ENCODE measurements around the gene MPIG6B.

Gene MPIG6B

DNA sequence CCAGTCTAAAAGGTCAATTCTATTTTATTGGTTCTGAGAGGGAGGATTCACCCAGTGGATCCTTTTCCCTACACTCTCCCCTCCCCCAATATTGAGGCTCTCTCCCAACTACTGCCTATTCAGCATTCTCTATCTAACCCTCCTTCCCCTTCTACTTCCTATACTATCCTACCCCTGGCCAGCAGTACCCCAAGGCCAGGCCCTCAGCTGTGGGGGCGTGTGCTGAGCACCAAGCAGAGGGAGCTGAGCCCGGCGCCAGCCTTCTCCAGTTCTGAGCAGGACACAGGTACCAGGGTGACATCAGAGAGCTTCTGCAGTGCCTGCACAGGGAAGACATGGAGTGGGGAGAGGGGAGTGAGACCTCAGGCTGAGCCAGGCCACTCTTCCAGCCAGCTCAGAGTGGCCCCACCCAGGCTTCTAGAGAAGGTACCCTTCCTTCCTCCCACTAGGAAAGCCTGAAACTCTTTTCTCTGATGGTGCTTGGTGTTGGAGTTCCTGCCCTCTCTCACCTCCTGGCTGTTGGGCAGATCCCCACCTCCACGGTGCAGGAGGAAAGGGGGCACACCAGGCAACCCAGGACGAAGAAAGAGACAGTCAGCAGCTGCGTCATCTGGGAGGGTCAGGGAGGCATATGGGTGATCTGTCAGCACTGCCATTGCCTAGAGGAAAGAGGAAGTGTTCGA lies 4.0 kb downstream of the MPIG6B start:
- Histone ChIP-seq H3K4me3 (ENCODE audit: low read depth, low read length) (no peak overlapping the region), H3K27ac (no peak overlapping the region)

DNA sequence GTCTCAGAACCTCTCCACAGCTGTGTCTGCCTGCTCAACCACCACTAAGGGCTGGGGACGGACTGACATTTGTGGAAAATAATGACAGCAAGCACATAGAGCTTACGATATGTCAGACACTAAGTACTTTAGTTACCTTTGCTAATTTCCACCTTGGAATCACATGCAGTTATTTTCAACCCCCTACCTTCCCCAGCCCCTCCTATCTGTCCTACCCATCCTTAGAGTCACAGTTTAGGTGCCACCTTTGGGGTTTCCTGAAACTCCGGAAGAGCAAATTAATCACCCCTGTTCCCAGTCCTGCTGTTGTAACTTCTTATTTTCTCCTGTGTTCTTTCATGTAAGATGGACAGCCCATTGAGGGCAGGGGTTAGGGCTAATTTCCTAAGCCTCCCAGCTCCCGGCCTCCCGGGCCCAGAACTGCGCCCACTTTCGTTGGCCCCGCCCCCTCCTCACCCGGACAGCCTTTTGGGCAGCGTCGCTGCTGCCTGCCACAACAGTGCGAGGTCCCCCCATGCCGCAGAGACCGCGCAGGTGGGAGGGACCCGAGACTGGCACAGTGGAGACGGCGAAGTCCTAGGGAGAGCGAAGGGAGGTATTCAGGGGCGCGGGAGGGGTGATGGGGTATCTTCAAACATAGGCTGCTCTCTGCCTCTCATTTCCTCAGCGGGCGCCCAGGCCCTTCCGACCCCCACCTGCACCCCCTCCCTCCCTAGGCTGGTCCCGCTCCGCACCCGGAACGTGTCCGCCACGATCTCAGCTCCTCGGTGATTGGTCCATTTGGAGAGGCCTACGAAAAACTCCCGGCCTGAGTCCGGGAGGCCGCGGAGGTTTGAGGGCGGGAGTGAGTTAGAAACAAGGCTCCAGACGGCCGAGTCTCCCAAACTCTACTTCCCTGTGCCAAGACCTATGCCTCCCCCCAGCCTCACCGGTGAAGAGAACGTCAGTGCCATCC lies 4.8 kb downstream of the MPIG6B start:
- no peak for DNase-seq
- no peak overlapping the region for H3K27ac ChIP-seq
- no peak overlapping the region for H3K4me3 ChIP-seq (ENCODE audit: low read depth, low read length)
- H3K36me3 ChIP-seq (replicated peaks) = peaks cover 41% of the 10 kb centered on the region
- H3K27me3 ChIP-seq (replicated peaks) = no peaks in the 10 kb centered on the region
- in situ Hi-C loops (cut with HindIII; ENCODE audit: low pct_ligation_motif_present, low sequenced_read_pairs) = no loop called here
- TF ChIP-seq CTCF (IDR thresholded peaks at IDR 0.05; ENCODE audit: low read depth, low read length, missing control alignments) = no peak

More for the DNA sequence above, 4.0 kb downstream of the MPIG6B start:
- Histone ChIP-seq H3K27me3 (replicated peaks) (no peaks in the 10 kb centered on the region), H3K36me3 (replicated peaks) (peaks cover 33% of the 10 kb centered on the region)
- DNase-seq = no peak
- TF ChIP-seq CTCF (IDR thresholded peaks at IDR 0.05; ENCODE audit: low read depth, low read length, missing control alignments) = no peak
- in situ Hi-C loops (cut with HindIII; ENCODE audit: low pct_ligation_motif_present, low sequenced_read_pairs) = no loop called here

GRCh38 chr6:31728767-31729514 lies 5.8 kb downstream of the MPIG6B start, which contains the start of gene DDAH2:
Gene DDAH2 (minus strand): TSS chr6:31729299. CDS start chr6:31729161, 138 bp downstream.
- Histone ChIP-seq H3K4me3 (ENCODE audit: low read depth, low read length) (peak within 1 kb of the TSS; percentile 84), H3K27ac (peak within 1 kb of the TSS; percentile 59), H3K27me3 (replicated peaks) (no peaks in the 10 kb centered on the region), H3K36me3 (replicated peaks) (peaks cover 51% of the 10 kb centered on the region)
- peak; percentile 78 for TF ChIP-seq CTCF (IDR thresholded peaks at IDR 0.05; ENCODE audit: low read depth, low read length, missing control alignments)
- in situ Hi-C loops (cut with HindIII; ENCODE audit: low pct_ligation_motif_present, low sequenced_read_pairs) = no loop called here
- DNase-seq = no peak

GRCh38 chr6:31729515-31729978 lies 6.4 kb downstream of the MPIG6B start:
- H3K27me3 ChIP-seq (replicated peaks) = no peaks in the 10 kb centered on the region
- no peak for TF ChIP-seq CTCF (IDR thresholded peaks at IDR 0.05; ENCODE audit: low read depth, low read length, missing control alignments)
- peak overlapping the region; percentile 59 for H3K27ac ChIP-seq
- peaks cover 56% of the 10 kb centered on the region for H3K36me3 ChIP-seq (replicated peaks)
- DNase-seq = peak; percentile 83
- in situ Hi-C loops (cut with HindIII; ENCODE audit: low pct_ligation_motif_present, low sequenced_read_pairs) = no loop called here
- peak overlapping the region; percentile 84 for H3K4me3 ChIP-seq (ENCODE audit: low read depth, low read length)

DNA sequence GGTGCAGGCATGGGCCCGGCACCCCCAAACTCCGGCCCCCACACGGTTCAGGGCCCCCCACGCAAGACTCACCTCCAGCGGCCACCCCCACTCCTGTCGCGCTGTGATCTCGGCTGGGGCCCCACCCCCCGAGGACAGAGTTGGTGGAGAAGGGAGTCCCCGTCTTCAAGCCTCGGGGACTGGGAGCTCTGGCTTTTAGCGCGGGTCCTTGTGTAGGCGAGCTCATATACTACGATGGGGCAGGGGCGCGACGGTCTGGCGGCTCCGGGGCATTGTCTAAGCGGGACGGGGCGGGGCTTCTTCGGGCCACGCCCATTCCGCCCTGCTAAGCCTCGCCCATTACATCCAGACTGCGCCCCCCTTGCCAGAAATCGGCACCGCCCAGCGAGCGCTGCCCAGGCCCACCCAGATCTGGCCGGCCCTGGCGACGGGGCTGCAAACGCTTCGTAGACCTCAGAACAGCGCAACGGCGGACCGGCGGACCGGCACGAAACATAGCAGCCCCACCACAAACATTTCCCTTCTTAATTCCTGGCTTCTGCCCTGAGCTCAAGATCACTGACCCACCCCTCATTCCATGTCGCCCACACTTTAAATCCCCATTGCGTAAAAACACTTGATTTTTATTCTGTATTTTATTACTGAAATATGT lies 6.9 kb downstream of the MPIG6B start:
- no peak for TF ChIP-seq CTCF (IDR thresholded peaks at IDR 0.05; ENCODE audit: low read depth, low read length, missing control alignments)
- Histone ChIP-seq H3K36me3 (replicated peaks) (peaks cover 56% of the 10 kb centered on the region), H3K27ac (peak overlapping the region; percentile 59), H3K4me3 (ENCODE audit: low read depth, low read length) (peak overlapping the region; percentile 84), H3K27me3 (replicated peaks) (no peaks in the 10 kb centered on the region)
- peak; percentile 77 for DNase-seq
- in situ Hi-C loops (cut with HindIII; ENCODE audit: low pct_ligation_motif_present, low sequenced_read_pairs) = no loop called here

Measured in brain microvascular endothelial cell (primary cell).